ENCODE measurements around the gene SCN8A.
A peak's percentile ranks its signal among the peaks of the same experiment; 100 is the strongest.

SCN8A gene

DNA sequence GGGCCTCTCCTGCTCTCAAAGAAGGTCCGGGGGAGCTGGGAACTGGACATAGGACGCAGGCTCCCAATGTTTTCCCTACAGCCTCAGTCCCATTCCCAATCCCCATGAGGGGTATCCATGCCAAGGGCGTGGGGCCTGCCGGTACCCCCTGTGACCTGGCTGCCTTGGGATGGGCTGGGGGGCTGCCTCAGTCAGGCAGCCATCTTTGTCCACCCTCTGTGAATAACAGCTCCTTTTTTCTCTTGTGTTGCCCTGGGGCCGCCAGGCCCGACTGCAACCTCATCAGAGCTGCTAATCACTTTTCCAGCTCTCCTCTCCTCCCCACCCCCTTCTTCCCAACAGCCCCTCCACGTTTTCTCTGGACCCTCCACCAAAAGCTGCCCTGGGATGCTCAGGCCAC is 246.3 kb downstream of the SCN8A start:
- no peak for DNase-seq

DNA sequence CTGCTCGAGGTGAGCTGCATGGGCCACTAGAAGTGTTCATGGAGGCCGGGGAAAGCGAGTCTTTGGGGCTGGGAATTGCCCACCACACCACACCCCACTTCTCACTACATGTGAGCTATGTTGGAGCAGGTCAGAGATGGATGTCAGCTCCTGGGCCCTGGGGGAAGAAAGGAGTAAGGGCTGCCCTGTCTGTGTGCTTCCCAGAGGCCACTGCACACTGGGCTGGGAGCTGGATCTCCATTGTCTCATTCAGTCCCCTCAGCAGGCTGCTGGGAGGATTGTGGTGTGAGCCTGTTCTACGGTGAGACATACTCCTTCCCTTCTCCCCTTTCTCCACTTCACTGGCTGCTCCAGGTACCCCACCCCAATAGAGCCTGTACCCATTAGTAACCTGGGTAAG is 247.0 kb downstream of the SCN8A start:
- DNase-seq, result no peak

DNA sequence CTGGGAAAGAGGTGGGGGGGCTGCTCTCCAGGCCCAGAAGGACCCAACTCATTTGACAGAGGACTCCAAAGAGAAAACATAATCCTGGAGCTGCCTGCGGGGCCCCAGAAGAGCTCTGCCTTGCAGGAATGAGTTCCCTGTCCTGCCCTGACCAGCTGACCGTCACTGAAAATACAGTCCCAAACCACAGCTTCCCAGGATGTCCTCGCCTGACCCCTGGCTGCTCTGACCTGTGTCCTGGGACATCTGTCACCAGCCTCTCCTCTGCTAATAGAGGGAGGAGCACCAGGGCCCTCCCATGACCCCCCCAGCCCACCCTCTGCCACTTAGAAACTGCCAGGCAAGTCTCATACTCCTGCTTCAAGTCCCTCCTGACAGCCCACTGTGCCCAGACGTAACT is 247.7 kb downstream of the SCN8A start:
- DNase-seq, result no peak

DNA sequence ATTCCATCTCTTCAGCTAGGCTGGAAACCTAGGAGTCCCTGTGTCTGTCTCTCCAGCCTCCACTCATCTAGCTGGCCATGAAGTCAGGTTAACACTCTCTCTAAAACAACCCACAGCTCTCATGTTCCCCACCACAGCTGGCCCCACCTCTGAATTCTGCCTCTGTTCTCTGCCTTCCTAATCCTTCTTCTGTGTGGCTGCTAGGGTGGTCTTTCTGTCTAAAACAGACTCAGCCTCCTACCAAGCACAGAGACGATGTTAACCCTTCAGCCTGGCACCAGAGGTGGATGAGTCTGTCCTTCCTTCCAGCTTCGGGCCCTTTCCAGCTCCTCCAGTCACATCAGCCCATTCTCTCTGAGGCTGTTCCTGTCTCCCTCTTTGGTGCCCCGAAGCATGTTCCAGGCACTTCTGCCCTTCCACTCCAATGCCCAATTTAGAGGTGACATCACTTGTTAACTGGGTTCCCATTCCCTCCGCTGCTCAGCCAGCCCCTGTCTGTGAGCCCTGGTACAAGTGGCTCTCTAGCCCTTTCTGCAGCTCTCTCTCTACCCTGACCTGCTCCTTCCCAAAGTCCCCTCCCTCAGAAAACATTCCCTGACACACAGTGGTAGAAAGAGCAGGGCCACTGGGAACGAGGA is 248.4 kb downstream of the SCN8A start:
- DNase-seq, result no peak

DNA sequence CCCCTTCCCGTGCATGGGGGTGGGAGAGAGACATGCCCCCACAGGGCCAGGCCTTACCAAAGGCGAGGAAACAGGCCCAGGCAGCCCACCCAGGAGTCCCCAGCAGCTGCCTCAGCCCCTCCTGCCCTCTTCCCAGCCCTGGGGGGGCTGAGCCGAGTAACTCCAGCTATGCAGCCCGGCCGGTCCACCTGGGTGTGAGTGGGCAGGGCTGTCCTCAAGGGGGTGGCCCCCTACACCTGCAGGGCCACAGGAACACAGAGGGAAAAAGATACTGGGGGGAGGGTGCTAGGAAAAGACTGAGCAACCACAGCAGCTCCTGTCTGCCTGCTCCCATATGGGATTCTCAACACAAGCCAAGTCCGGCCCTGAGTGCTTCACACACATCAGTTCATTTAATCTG is 249.9 kb downstream of the SCN8A start:
- no peak for DNase-seq

DNA sequence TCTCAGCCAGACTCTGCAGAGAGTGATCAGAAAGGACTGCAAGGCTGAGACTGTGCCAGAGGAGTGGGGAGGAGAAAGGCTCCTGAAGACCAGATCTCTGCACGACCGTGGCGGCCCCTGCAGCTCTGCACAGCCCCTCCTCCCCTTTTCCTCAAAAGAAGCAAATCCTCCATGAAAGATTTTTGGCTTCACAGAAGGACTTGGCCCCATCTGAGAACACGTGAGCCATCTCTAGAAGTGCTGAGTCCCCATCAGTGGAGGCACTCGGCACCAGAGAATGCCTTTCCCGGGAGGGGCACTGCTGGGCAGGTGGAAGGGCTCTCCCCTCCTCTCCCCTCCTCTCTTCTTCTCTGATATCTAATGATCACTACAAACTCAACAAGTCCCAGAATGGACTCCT is 250.7 kb downstream of the SCN8A start:
- DNase-seq, result no peak

DNA sequence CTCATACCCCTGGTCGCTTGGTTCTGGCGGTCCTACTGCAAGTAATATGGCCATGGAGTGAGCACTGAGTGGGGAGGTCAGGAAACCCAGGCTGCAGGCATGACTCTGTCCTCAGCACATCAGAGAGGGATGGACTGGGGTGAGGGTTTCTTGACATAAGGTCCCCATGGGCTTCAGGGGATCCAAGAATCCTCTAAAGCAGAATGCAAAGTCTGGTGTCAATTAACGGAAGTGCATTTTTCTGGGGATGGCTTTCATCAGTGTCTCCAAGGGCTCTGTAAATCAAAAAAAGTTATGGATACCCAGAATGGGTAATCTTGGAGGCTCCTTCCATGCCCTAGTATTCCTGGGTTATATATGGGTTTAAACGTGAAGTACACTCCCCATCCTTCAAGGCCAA is 253.8 kb downstream of the SCN8A start:
- DNase-seq, result no peak

DNA sequence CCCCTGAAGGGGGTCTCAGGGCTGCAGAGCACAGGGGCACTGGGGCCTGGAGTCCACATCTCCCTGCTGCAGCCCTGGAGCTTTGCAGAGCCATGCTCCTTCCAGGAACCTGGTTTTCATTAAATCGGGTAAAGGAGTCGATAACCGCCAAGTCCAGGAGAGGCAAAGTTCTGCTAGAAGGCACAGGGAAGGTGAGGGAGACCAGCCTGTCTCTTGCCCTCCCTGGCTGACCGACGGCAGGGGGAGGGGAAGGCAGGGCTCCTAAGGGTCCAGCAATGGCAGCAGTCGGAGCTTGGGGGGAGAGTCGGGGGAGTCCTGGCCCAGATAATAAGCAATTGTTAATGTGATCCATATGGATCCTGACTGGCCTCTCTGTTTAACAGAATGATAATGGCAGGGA is 254.4 kb downstream of the SCN8A start:
- DNase-seq, result no peak

DNA sequence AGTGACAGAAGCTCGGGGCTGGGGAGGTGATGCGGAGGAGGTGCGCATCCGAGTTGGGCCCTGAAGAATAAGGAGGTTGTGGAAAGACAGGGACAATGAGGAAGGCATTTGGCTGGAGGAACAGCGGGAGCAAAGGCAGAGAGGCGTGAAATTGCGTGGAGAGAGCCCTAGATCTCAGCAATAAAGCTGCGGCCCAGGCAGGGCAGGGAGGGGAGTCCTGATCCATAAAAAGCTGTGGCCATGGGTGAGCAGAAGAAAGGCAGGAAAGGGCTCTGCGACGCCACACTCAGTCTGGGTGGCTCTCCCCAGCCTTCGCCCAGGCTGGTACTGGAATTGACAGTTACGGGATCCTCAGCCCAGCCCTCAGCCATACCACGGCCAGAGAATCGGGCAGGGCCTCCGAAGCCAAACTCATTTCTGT is 255.2 kb downstream of the SCN8A start:
- no peak for DNase-seq

DNA sequence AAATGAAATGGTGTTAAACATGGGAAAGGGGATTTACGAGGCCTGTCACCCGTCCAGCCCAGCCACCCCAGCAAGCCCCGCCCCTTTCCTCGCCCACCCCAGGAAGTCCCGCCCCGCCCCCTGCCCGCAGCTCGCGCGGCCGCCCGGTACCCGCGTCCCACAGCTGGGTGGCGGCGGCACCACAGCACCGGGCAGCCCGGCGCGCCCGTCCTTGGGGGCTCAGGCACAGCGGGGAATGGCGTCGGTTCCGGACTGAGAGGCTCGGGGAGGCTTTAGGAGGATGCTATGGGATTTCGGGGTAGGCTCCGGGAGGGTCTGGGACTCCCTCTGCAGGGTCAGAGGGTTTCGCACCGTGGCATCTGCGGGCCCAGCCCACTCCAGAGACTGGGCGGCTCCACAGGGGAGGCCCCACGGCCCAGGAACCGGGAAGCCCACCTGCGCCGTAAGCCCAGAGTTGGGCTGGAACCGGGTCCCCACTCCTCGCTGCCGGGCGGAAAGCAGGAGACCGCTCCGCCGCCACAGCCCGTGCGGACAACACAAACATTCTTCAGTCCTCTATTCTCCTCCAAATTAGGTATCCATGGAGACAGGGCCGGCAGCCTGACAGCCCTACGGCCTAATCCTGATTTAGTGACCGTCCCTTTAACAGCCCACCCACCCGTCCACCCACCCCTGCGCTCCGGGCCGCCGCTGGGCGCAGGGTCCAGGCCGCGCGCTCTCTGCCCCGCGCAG is 256.0 kb downstream of the SCN8A start:
- peak; percentile 47 for DNase-seq

DNA sequence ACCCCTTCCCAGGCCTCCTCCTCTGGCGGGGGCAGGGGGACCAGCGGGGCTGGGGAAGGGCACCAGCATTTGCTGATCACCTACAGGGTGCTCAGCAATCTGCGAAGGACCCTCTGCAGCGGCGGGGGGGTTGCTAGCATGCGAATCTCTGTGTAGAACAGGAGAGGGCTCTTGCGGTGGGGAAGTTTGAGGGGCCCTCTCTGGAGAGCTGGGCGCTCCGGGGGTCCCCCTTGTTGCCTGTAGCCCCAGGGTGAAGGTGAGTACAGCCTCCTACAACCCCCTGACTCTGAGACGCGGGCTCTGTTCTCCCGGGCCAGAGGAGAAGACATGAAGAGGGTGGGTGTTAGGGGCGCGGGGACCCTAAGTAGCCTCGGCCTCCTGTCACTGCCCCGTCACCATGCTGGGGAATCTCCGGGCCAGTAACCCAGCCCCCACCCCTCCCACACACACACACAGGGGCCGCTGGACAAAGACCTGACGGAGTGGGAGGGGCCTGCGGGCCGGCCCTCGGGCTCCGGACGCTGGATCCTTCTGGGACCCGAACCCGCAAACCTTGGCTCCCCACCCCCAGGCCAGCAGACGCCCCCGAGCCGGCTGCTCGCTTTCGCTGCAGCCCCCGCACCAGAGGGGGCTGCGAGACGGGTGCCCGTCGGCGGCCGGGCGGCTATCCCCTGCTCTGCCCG is 256.8 kb downstream of the SCN8A start:
- peak; percentile 35 for DNase-seq

DNA sequence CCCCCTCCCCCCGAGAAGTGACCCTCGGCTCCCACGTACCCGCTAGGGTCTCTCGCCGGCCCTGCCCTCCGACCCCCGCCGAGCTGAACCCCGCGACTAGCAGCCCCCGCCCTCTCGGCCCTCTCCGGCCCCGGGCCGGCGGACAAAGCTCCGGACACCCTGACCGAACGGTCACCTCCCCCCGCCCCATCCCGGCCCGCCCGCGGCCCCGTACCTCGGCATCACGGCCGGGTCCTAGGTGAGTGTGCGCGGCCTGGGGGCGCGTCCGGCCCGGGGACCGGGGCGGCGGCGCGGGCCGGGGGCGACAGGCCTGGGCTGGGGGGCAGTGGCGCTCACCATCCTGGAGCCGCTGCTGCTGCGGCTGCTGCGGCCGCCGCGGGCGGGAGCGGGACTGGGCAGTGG is 257.3 kb downstream of the SCN8A start, which contains the start of gene FIGNL2:
FIGNL2 (minus strand) TSS at position 393 of the 402 bp plus-strand sequence. CDS start 26,305 bp downstream, outside the sequence.
- no peak for DNase-seq

DNA sequence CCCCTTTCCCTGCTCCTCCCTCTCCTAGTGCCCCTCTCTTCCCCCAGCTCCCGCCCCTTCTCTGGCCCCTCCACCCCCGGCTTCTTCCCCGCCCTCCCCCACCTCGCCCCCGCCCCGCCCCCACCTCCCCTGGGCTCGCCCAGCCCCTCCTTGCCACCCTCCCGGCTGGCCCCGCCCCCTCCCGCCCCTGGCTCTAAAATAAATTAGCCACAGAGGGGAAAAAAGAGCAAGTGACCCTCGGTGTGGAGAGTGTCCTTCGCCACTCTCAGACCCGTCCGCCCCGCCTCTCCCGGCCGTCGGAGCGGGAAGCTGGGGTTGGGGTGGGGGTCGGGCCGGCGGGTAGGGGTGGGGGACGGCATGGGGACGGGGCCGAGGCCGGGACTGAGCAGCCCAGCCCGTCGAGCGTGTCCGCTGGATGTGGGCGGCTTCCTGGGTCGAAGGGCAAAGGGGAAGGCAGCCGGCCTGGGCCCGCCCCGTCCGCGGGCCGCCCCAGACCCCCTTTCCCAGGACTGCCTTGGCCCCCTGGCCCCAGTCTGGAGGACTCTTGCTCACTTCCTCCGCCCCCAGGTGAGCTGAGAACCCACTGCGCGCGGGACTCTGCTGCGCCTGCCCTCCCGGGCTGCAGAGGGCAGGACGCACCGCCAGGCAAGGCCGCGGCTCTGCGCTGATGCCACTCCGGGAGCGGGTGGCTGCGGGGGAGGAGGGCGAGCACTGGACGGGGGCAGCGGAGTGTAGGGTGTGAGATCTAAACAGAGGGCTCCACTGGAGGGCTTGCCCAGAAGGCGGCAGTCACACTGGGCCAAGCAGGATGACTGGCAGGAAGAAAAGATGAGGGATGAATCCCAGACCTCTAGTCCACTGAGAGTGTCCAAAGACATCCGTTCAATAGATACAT is 258.1 kb downstream of the SCN8A start:
- no peak for DNase-seq

DNA sequence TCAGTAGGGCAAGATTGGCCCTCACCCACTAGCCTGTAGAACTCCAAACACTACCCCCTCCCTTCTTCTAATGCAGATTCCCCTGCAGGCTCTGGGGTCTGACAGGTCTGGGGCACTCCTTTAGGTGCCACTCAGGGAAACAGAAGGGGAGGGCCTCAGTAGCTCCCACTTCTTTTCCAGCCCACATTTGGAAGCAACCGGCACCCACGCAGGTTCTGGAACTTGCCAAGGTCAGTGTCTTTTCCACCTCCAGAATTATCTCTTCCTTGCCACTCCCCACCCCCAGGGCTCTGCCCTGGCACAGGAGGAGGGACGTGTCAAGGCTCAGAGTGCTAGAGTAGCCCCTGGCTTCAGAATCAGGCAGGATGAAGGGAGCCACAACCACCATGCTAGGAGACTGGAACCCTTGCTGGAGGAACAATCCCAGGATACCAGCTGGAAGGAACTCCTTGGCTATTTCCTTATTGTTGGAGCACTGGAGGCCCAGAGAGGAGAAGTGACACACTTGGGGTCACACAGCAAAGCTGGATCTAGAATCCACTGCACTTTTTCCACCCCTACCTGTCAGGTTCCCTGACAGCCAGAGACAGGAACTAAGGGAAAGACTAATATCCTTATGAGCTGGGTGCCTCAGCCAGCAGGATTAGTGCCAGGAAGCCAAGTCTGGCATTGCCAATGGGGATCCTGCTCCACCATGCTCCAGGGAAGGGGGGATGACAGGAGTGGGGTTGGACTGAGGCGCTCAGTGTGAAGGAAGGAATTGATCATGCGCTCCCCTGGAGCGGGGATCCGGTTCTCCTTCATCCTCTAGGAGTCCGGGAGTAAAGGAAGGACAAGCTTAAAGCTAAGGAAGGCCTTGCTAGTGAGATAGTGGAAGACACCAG is 259.3 kb downstream of the SCN8A start:
- no peak for DNase-seq

DNA sequence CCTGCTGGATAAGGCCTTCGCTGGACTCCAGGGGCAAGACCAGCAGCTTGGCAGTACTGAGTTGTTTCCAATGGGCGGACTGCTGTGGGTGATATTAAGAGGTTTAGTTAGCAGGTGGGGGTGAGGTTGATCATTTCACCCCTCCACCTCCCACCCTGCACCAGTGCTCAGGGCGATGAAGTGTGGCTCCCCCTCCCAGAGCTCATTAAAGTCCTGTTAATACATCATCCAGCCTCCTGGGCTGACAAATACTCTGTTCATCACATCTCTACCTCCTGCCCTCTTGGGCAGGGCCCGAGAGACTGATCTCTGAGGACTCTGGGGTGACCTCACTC is 259.9 kb downstream of the SCN8A start:
- no peak for DNase-seq

DNA sequence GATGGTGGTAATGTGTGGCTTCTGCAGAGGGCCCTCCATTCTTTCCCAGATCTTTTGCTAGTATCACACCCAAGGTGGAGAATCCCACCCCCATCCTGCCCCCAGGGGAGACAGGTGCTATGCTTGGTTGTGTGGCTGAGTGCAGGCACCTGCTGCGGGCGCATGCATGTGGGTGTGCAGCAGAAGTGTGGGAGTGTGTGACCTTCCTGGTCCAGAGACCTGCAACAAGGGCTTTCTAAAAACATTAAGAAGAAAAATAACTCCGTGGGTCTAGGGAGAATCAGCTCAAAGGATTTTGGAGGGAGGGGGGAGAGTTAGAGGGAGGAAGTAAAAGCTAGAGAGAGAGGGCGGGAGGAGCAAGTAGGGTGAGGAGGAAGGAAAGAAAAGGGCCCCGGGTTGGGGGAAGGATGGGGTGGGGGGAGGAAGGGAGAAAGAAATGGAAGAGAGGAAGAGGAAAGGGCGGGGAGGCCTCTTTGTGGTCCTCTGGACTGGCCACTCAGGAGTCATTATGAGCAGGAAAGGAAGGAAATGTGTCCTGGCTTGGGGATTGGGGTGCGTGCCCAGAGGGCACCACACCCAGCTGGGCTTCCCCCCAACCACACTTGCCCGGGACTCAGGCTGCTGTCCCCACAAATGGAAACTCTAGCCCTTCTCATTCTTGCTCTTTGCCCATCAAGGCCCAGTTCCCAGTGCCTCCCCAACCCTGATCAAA is 260.5 kb downstream of the SCN8A start:
- no peak for DNase-seq

DNA sequence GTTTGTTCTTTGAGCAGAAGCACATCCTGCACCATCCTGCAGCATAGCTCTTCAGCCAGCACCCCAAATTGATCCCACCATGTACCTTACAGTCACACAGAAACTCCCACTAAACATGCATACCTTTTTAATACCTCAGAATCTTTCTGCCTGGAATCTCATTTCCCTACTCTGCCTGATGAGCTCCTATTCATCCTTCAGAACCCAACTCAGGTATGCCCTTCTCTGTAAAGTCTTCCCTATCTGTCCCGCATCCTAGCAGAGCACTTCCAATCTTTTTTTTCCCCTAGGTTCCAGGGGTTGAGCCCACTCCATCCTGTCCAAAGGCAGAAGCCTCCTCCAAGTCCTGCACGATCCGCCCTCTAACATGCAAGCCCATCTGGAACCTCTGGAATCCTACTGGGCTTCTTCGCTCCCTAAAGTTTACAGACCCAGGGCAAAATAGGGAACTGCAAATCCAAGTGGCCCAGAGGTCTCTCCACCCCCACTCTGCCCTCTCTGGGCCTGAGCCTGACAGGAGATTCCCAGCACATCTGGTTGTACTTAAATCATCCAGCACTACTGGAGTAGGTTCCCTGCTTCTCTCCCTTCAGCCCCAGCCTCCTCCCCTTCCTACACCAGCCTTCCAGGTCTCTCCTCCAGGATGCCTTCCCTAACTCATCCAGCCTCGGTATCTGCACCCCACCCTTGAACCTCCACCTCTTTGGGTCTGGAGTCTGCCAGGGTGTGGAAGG is 261.5 kb downstream of the SCN8A start:
- no peak for DNase-seq

DNA sequence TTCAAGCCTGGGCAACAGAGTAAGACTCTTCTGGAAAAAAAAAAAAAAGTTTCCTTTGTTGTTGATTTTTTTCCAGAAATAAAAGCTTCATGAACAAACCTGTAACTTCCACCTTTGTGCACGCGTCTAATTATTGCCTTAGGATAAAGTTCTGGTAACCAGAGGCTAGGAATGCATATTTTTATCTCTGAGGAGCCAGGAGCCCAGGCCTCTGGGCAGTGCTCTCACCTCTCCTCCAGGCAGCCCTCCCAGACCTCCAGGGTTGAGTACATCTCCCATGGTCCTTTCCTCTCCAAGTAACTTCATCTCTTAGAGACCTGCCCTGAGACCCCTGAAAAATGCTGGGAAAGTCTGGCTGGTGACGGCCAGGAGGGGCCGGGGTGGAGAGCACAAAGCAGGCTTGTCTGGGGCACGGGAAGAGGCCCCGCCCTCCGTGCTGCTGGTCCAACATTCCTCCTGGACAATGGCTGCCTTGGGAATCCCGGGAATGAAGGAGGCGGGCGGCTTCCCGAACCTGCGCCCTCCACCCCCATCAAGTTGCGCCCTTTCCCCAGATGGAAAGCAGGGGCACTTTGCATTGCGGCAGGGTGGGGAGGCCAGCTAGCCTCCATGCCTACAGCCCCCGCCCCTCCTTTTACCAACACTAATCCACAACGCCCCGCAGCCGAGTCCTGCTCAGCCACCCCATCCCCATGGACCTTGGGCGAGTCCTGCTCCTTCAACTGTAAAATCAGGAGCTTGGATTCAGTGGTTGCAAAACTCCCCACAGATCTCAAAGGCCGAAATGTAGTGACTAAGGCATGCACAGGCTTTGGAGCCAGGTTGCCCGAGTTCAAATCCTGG is 264.8 kb downstream of the SCN8A start:
- no peak for DNase-seq

DNA sequence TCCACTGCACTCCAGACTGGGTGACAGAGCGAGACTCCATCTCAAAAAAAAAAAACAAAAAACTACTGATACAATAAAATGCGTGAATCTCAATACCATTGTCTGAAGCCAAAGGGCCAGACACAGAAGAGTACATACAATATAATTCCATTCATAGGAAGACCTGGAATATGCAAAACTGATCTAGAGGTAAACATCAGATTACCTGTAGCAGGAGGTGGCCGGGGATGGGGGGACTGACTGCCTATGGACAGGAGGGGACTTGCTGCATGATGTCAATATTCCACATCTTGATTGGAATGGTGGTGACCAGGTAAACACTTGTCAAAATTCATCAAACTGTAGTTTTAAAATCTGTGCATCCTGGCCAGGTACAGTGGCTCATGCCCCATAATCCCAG is 270.0 kb downstream of the SCN8A start:
- DNase-seq, result no peak

Measured in activated T-cell treated with anti-CD3 and anti-CD28 coated beads, Interleukin-2, amount 50 U/mL, for 1 hour (primary cell).